Embryonic facial prominence (tissue), 1 donor: ENCODE results near the gene FBXL19.

ENCODE experiments used
- DNase-seq: peaks from one replicate; pipeline ENCODE4 v3.0.0-alpha.2; 2016; ENCODE audit errors: extremely low spot score

Gene FBXL19

GRCh38 chr16:30894540-30895368, 28.6 kb upstream of the FBXL19 start:
- DNase-seq = no peak

- no peak for DNase-seq
These were observed 27.6 kb upstream of the FBXL19 start for GRCh38 chr16:30895627-30896260.

GRCh38 chr16:30896261-30896888, 27.0 kb upstream of the FBXL19 start, which contains the start of gene CTF1:
Gene CTF1, plus strand, starts transcription at chr16:30896614. Its CDS starts 30 bp downstream, at chr16:30896644.
- DNase-seq = peak; percentile 79

GRCh38 chr16:30896889-30897733, 26.3 kb upstream of the FBXL19 start:
- DNase-seq = peak; percentile 62

GRCh38 chr16:30899794-30900193, 23.6 kb upstream of the FBXL19 start:
- no peak for DNase-seq

- no peak for DNase-seq
These were observed 22.8 kb upstream of the FBXL19 start for GRCh38 chr16:30900588-30900987.

GRCh38 chr16:30901201-30902028, 22.0 kb upstream of the FBXL19 start:
- DNase-seq = no peak

GRCh38 chr16:30902029-30902972, 21.1 kb upstream of the FBXL19 start:
- DNase-seq = no peak

- no peak for DNase-seq
These were observed 20.4 kb upstream of the FBXL19 start for GRCh38 chr16:30903002-30903401.

- DNase-seq = no peak
These were observed 19.8 kb upstream of the FBXL19 start for GRCh38 chr16:30903596-30903995.

- no peak for DNase-seq
These were observed 19.1 kb upstream of the FBXL19 start for GRCh38 chr16:30904114-30904780.

- no peak for DNase-seq
These were observed 16.3 kb upstream of the FBXL19 start for GRCh38 chr16:30907064-30907463.

GRCh38 chr16:30910427-30911029, 12.8 kb upstream of the FBXL19 start:
- no peak for DNase-seq

GRCh38 chr16:30912794-30913412, 10.5 kb upstream of the FBXL19 start:
- no peak for DNase-seq

- no peak for DNase-seq
These were observed 8.5 kb upstream of the FBXL19 start for GRCh38 chr16:30914830-30915229.

GRCh38 chr16:30918614-30919013, 4.8 kb upstream of the FBXL19 start:
- DNase-seq = no peak

GRCh38 chr16:30920891-30921290, 2.5 kb upstream of the FBXL19 start:
- no peak for DNase-seq

GRCh38 chr16:30921459-30921747, 2.0 kb upstream of the FBXL19 start:
- DNase-seq = no peak
